ENCODE results near the gene CFAP299. TPM values are rescaled to one million over a fixed set of nuclear protein-coding genes. Genes with fewer than 3 reads are reported as not detected.
A peak's percentile ranks its signal among the peaks of the same experiment; 100 is the strongest.

Gene CFAP299
- total and polyA plus RNA-seq, 9 of the 15 experiments (the other 6 are each of a cell fraction or from before 2014, with no cell fraction given), result 0.09 to 3.0 (median 0.76) TPM

DNA sequence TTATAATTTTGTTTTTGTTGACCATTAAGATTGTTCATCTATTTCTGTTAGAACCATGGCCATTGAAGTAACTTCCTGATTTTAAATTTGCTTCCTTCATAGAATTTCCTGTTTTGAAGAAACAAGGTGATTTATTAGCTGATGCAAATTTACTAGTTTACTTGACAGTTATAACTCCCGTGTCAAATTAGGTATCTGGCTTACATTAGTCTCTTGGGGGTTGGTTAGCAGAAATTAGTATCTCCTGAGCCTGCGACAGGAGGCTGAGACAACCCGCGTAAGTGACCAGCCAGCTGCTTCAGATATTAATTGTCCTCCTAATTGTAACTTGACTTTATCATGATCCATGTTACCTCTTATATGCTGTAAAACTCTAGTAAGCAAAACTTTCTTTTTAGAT, 154.3 kb downstream of the CFAP299 start:
- Histone ChIP-seq H3K4me3 (no peak overlapping the region), H3K9me3 (replicated peaks; ENCODE audit: control insufficient read depth, insufficient read depth, low read depth, low read length) (no peaks in the 10 kb centered on the region), H3K27me3 (ENCODE audit: control insufficient read depth in 2 of 2, insufficient read depth in 2 of 2, low read length in 2 of 2) (no peaks in the 10 kb centered on the region), H3K4me1 (replicated peaks in 1 of 2; ENCODE audit: control insufficient read depth in 2 of 2, insufficient read depth in 2 of 2, low read length in 2 of 2) (no peaks in the 10 kb centered on the region), H3K9ac (ENCODE audit: insufficient read depth in 1 of 2, low read depth in 2 of 2, low read length in 2 of 2) (no peak overlapping the region), H3K79me2 (ENCODE audit: control insufficient read depth, insufficient read depth, low read length) (no peaks in the 10 kb centered on the region), H3K9me1 (ENCODE audit: control insufficient read depth, insufficient read depth, low read length) (no peaks in the 10 kb centered on the region), H2AFZ (ENCODE audit: low read depth, low read length) (no peak overlapping the region), H3K4me2 (ENCODE audit: insufficient read depth, low read length) (no peak overlapping the region), H3K36me3 (ENCODE audit: control insufficient read depth, insufficient read depth, low read length) (no peaks in the 10 kb centered on the region), H4K20me1 (replicated peaks; ENCODE audit: control insufficient read depth, insufficient read depth, low read length) (no peaks in the 10 kb centered on the region), H3K27ac (ENCODE audit: extremely low read depth, low read depth, low read length) (no peak overlapping the region)
- FAIRE-seq (peak; percentile 11), DNase-seq (ENCODE audit: extremely low read depth in 1 of 4, low spot score in 3 of 4) (no peak), ATAC-seq (no peak)
- TF ChIP-seq, protein P1, sequence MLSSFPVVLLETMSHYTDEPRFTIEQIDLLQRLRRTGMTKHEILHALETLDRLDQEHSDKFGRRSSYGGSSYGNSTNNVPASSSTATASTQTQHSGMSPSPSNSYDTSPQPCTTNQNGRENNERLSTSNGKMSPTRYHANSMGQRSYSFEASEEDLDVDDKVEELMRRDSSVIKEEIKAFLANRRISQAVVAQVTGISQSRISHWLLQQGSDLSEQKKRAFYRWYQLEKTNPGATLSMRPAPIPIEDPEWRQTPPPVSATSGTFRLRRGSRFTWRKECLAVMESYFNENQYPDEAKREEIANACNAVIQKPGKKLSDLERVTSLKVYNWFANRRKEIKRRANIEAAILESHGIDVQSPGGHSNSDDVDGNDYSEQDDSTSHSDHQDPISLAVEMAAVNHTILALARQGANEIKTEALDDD (IDR thresholded peaks at IDR 0.05), result peak; percentile 49; the same call in 1 of the 2 replicates
- TF ChIP-seq CREB1 (IDR thresholded peaks at IDR 0.05) (no peak), CREB1 (CRISPR knock-in tag; IDR thresholded peaks at IDR 0.05) (no peak), TCFL5 (CRISPR knock-in tag; conservative IDR thresholded peaks at IDR 0.05) (no peak)
- in situ Hi-C loops (cut with MboI), result no loop called here
- 10% methylated on average over 4 of the region's 4 CpGs for WGBS (ENCODE audit: insufficient coverage, low coverage, missing lambda C conversion rate)
- intact Hi-C loops (cut with micrococcal nuclease), result loop anchor here (10.0 kb wide), 1 partner anchor 125 kb away; no protein-coding TSS in a partner anchor
- ChIA-PET POLR2A (interaction anchor here (1.2 kb wide), 1 partner anchor 9 kb away, joined by 5 read pairs; no protein-coding TSS in a partner anchor), CTCF (ENCODE audit: low intra/inter-chr PET ratio) (no interaction called here)
- BruUV-seq (replicated peaks), result no TSS peak

DNA sequence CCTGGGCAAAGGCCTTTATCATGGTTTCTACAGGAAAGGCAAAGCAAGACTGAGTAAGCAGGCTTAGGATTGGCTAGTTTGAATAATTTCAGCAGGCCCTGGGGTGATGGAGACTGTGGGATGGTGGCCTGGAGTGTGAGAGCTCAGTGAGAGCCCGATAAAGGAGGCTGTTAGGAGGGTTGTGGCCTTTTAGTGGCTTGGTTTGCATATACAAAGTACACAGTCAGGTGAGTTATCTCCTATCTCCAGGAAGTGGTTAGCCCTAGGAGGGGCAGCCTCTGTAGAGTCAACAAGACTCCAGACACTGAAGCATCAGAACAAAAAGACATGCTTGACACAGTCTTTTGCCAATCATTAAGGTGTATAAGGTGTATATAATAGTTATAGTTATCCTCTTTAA, 157.2 kb downstream of the CFAP299 start:
- H4K20me1 ChIP-seq (replicated peaks; ENCODE audit: control insufficient read depth, insufficient read depth, low read length), result no peaks in the 10 kb centered on the region
- no peaks in the 10 kb centered on the region for H3K9me3 ChIP-seq (replicated peaks; ENCODE audit: control insufficient read depth, insufficient read depth, low read depth, low read length)
- no TSS peak for BruUV-seq (replicated peaks)
- H3K4me1 ChIP-seq (replicated peaks in 1 of 2; ENCODE audit: control insufficient read depth in 2 of 2, insufficient read depth in 2 of 2, low read length in 2 of 2), result no peaks in the 10 kb centered on the region
- no peak overlapping the region for H2AFZ ChIP-seq (ENCODE audit: low read depth, low read length)
- peak in 1 of 4 experiments; percentile 17 for DNase-seq (ENCODE audit: extremely low read depth in 1 of 4, low spot score in 3 of 4)
- H3K27me3 ChIP-seq (ENCODE audit: control insufficient read depth in 2 of 2, insufficient read depth in 2 of 2, low read length in 2 of 2), result no peaks in the 10 kb centered on the region
- POLR2A ChIA-PET, result no interaction called here
- H3K4me2 ChIP-seq (ENCODE audit: insufficient read depth, low read length), result no peak overlapping the region
- no peaks in the 10 kb centered on the region for H3K9me1 ChIP-seq (ENCODE audit: control insufficient read depth, insufficient read depth, low read length)
- intact Hi-C loops (cut with micrococcal nuclease) (no loop called here), in situ Hi-C loops (cut with MboI) (no loop called here)
- CTCF ChIA-PET (ENCODE audit: low intra/inter-chr PET ratio), result no interaction called here
- no peak overlapping the region for H3K4me3 ChIP-seq
- WGBS (ENCODE audit: insufficient coverage, low coverage, missing lambda C conversion rate), result 0% methylated on average over 1 of the region's 1 CpG
- no peaks in the 10 kb centered on the region for H3K36me3 ChIP-seq (ENCODE audit: control insufficient read depth, insufficient read depth, low read length)
- no peak overlapping the region for H3K27ac ChIP-seq (ENCODE audit: extremely low read depth, low read depth, low read length)
- no peaks in the 10 kb centered on the region for H3K79me2 ChIP-seq (ENCODE audit: control insufficient read depth, insufficient read depth, low read length)
- no peak overlapping the region for H3K9ac ChIP-seq (ENCODE audit: insufficient read depth in 1 of 2, low read depth in 2 of 2, low read length in 2 of 2)
- no peak for FAIRE-seq
- ATAC-seq, result peak; percentile 77
- TF ChIP-seq RBBP5 (IDR thresholded peaks at IDR 0.05; ENCODE audit: borderline replicate concordance, insufficient read depth, low read length, poor library complexity, severe bottlenecking) (no peak), LCOR (CRISPR knock-in tag; IDR thresholded peaks at IDR 0.05) (no peak), ETV1 (tag; conservative IDR thresholded peaks at IDR 0.05; ENCODE audit: low read depth) (no peak), RCOR1 (IDR thresholded peaks at IDR 0.05; ENCODE audit: borderline replicate concordance in 1 of 2, low read depth in 2 of 2, low read length in 2 of 2) (peak in 1 of 2 experiments; percentile 53; a peak in 1 of 4 replicates), SREBF2 (CRISPR knock-in tag; IDR thresholded peaks at IDR 0.05) (no peak), TAF7 (tag; IDR thresholded peaks at IDR 0.05) (no peak), FOXA3 (CRISPR knock-in tag; conservative IDR thresholded peaks at IDR 0.05 in 1 of 2, IDR thresholded peaks at IDR 0.05 in 1 of 2) (peak in 1 of 2 experiments; percentile 93; a peak in 2 of 4 replicates)
- TF ChIP-seq, protein P2, sequence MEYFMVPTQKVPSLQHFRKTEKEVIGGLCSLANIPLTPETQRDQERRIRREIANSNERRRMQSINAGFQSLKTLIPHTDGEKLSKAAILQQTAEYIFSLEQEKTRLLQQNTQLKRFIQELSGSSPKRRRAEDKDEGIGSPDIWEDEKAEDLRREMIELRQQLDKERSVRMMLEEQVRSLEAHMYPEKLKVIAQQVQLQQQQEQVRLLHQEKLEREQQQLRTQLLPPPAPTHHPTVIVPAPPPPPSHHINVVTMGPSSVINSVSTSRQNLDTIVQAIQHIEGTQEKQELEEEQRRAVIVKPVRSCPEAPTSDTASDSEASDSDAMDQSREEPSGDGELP (CRISPR knock-in tag; IDR thresholded peaks at IDR 0.05; ENCODE audit: borderline replicate concordance), result no peak
- TF ChIP-seq, protein P3, sequence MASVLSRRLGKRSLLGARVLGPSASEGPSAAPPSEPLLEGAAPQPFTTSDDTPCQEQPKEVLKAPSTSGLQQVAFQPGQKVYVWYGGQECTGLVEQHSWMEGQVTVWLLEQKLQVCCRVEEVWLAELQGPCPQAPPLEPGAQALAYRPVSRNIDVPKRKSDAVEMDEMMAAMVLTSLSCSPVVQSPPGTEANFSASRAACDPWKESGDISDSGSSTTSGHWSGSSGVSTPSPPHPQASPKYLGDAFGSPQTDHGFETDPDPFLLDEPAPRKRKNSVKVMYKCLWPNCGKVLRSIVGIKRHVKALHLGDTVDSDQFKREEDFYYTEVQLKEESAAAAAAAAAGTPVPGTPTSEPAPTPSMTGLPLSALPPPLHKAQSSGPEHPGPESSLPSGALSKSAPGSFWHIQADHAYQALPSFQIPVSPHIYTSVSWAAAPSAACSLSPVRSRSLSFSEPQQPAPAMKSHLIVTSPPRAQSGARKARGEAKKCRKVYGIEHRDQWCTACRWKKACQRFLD (CRISPR knock-in tag; IDR thresholded peaks at IDR 0.05), result no peak

All from K562 (cell line).